ENCODE results near the gene TMSB4X.
"Not testable (repeated sequence)": the region's sequence is repeated elsewhere in the genome, so short reads cannot be mapped to it uniquely, and the experiment has no call there.

TMSB4X gene

GRCh38 chrX:12979026-12979607, 4.2 kb downstream of the TMSB4X start:
- H3K4me3 Mint-ChIP-seq, result peak overlapping the region; percentile 98
- peaks cover 34% of the 10 kb centered on the region for H3K4me1 Mint-ChIP-seq

GRCh38 chrX:12979616-12980015, 4.7 kb downstream of the TMSB4X start:
- Mint-ChIP-seq H3K27ac (peak overlapping the region; percentile 92), H3K27me3 (no peaks in the 10 kb centered on the region), H3K4me1 (peaks cover 39% of the 10 kb centered on the region), H3K9me3 (no peaks in the 10 kb centered on the region), H3K4me3 (peak overlapping the region; percentile 98), H3K36me3 (peaks cover 16% of the 10 kb centered on the region)

More at GRCh38 chrX:12979026-12979607, 4.2 kb downstream of the TMSB4X start:
- Mint-ChIP-seq H3K27me3 (no peaks in the 10 kb centered on the region), H3K27ac (peak overlapping the region; percentile 92), H3K9me3 (no peaks in the 10 kb centered on the region), H3K36me3 (peaks cover 16% of the 10 kb centered on the region)

- H3K27ac Mint-ChIP-seq, result peak overlapping the region; percentile 92
- H3K9me3 Mint-ChIP-seq, H3K27me3 Mint-ChIP-seq: not testable (repeated sequence)
- peak overlapping the region; percentile 98 for H3K4me3 Mint-ChIP-seq
- H3K36me3 Mint-ChIP-seq, result peaks cover 16% of the 10 kb centered on the region
- peaks cover 43% of the 10 kb centered on the region for H3K4me1 Mint-ChIP-seq
These were observed 5.1 kb downstream of the TMSB4X start for GRCh38 chrX:12980039-12980438.

GRCh38 chrX:12981880-12982279, 7.0 kb downstream of the TMSB4X start:
- Mint-ChIP-seq H3K9me3 (peaks cover 8% of the 10 kb centered on the region), H3K4me1 (peaks cover 61% of the 10 kb centered on the region), H3K27ac (peak overlapping the region; percentile 98), H3K4me3 (peak overlapping the region; percentile 70), H3K36me3 (peaks cover 10% of the 10 kb centered on the region), H3K27me3 (no peaks in the 10 kb centered on the region)

- Mint-ChIP-seq H3K4me3 (peak overlapping the region; percentile 79), H3K27me3 (no peaks in the 10 kb centered on the region), H3K9me3 (peaks cover 9% of the 10 kb centered on the region), H3K4me1 (peaks cover 61% of the 10 kb centered on the region), H3K27ac (peak overlapping the region; percentile 95), H3K36me3 (peaks cover 3% of the 10 kb centered on the region)
These were observed 9.9 kb downstream of the TMSB4X start for GRCh38 chrX:12984603-12985319.

- peaks cover 9% of the 10 kb centered on the region for H3K9me3 Mint-ChIP-seq
- H3K27ac Mint-ChIP-seq, result peak overlapping the region; percentile 95
- H3K4me3 Mint-ChIP-seq, result peak overlapping the region; percentile 79
- H3K27me3 Mint-ChIP-seq, result no peaks in the 10 kb centered on the region
- H3K4me1 Mint-ChIP-seq, result peaks cover 60% of the 10 kb centered on the region
- peaks cover 3% of the 10 kb centered on the region for H3K36me3 Mint-ChIP-seq
These were observed 10.4 kb downstream of the TMSB4X start for GRCh38 chrX:12985331-12985730.

- Mint-ChIP-seq H3K4me3 (peak overlapping the region; percentile 84), H3K27ac (peak overlapping the region; percentile 100), H3K27me3 (no peaks in the 10 kb centered on the region), H3K36me3 (peaks cover 5% of the 10 kb centered on the region), H3K4me1 (peaks cover 66% of the 10 kb centered on the region), H3K9me3 (peaks cover 9% of the 10 kb centered on the region)
These were observed 11.4 kb downstream of the TMSB4X start for GRCh38 chrX:12986164-12986779.

- Mint-ChIP-seq H3K36me3 (peaks cover 5% of the 10 kb centered on the region), H3K27ac (peak overlapping the region; percentile 100), H3K9me3 (peaks cover 9% of the 10 kb centered on the region), H3K4me1 (peaks cover 68% of the 10 kb centered on the region), H3K27me3 (no peaks in the 10 kb centered on the region), H3K4me3 (peak overlapping the region; percentile 84)
These were observed 12.0 kb downstream of the TMSB4X start for GRCh38 chrX:12986886-12987285.

- Mint-ChIP-seq H3K27me3 (no peaks in the 10 kb centered on the region), H3K36me3 (peaks cover 5% of the 10 kb centered on the region), H3K4me3 (peak overlapping the region; percentile 84), H3K27ac (peak overlapping the region; percentile 100), H3K9me3 (peaks cover 9% of the 10 kb centered on the region), H3K4me1 (peaks cover 69% of the 10 kb centered on the region)
These were observed 12.4 kb downstream of the TMSB4X start for GRCh38 chrX:12987340-12987739.

GRCh38 chrX:12987900-12988594, 13.1 kb downstream of the TMSB4X start:
- H3K36me3 Mint-ChIP-seq, result peaks cover 5% of the 10 kb centered on the region
- no peaks in the 10 kb centered on the region for H3K27me3 Mint-ChIP-seq
- peak overlapping the region; percentile 18 for H3K27ac Mint-ChIP-seq
- peaks cover 69% of the 10 kb centered on the region for H3K4me1 Mint-ChIP-seq
- H3K4me3 Mint-ChIP-seq, result peak overlapping the region; percentile 3
- peaks cover 9% of the 10 kb centered on the region for H3K9me3 Mint-ChIP-seq

GRCh38 chrX:12988797-12989196, 13.9 kb downstream of the TMSB4X start:
- Mint-ChIP-seq H3K36me3 (peaks cover 5% of the 10 kb centered on the region), H3K9me3 (peaks cover 9% of the 10 kb centered on the region), H3K4me1 (peaks cover 66% of the 10 kb centered on the region), H3K27me3 (no peaks in the 10 kb centered on the region), H3K4me3 (no peak overlapping the region), H3K27ac (no peak overlapping the region)

GRCh38 chrX:12989461-12989860, 14.6 kb downstream of the TMSB4X start:
- peaks cover 5% of the 10 kb centered on the region for H3K36me3 Mint-ChIP-seq
- peaks cover 65% of the 10 kb centered on the region for H3K4me1 Mint-ChIP-seq
- no peak overlapping the region for H3K27ac Mint-ChIP-seq

GRCh38 chrX:12991575-12991974, 16.7 kb downstream of the TMSB4X start:
- Mint-ChIP-seq H3K36me3 (peaks cover 2% of the 10 kb centered on the region), H3K27me3 (no peaks in the 10 kb centered on the region), H3K4me1 (peaks cover 57% of the 10 kb centered on the region), H3K4me3 (peak overlapping the region; percentile 47), H3K9me3 (peaks cover 4% of the 10 kb centered on the region), H3K27ac (no peak overlapping the region)

More at GRCh38 chrX:12989461-12989860, 14.6 kb downstream of the TMSB4X start:
- H3K27me3 Mint-ChIP-seq, result no peaks in the 10 kb centered on the region
- no peak overlapping the region for H3K4me3 Mint-ChIP-seq
- peaks cover 9% of the 10 kb centered on the region for H3K9me3 Mint-ChIP-seq

GRCh38 chrX:12992544-12993118, 17.7 kb downstream of the TMSB4X start:
- Mint-ChIP-seq H3K4me3 (no peak overlapping the region), H3K36me3 (peaks cover 2% of the 10 kb centered on the region), H3K27ac (peak overlapping the region; percentile 77), H3K27me3 (no peaks in the 10 kb centered on the region), H3K9me3 (no peaks in the 10 kb centered on the region), H3K4me1 (peaks cover 59% of the 10 kb centered on the region)

- H3K27me3 Mint-ChIP-seq, result no peaks in the 10 kb centered on the region
- H3K27ac Mint-ChIP-seq, result peak overlapping the region; percentile 72
- H3K4me1 Mint-ChIP-seq, result peaks cover 65% of the 10 kb centered on the region
- H3K36me3 Mint-ChIP-seq, result peaks cover 2% of the 10 kb centered on the region
- no peaks in the 10 kb centered on the region for H3K9me3 Mint-ChIP-seq
- no peak overlapping the region for H3K4me3 Mint-ChIP-seq
These were observed 18.9 kb downstream of the TMSB4X start for GRCh38 chrX:12993826-12994225.
